HG03025 (cell line): ENCODE measurements around the gene EAPP.
"Not testable (repeated sequence)": the region's sequence is repeated elsewhere in the genome, so short reads cannot be mapped to it uniquely, and the experiment has no call there.

Experiments
- ATAC-seq: cut with Tn5 transposase; IDR thresholded peaks from one replicate; pipeline ENCODE4 v1.9.1; 2021; ENCODE audit warnings: mild to moderate bottlenecking, moderate library complexity; ENCODE audit not compliant: unreplicated experiment, low FRiP score

Gene EAPP

DNA sequence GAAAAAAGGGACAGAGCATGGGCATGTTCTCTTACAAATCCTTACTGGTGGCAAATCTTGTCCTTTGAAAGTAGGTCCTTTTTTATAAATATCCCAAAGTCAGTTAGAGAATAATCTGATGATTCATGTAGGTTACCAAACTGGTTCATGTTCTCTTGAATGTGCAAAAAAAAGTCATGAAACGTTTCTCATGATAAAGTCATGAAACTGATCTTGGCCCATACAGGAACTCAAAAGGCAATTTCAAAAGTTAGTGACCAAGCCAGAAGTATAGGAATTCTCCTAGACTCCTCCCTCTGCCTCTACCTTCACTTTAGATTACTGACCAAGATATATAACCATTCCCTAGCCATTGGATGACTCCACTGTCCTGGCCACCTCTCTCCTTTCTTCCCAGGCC, 50.2 kb downstream of the EAPP start:
- ATAC-seq, result no peak

DNA sequence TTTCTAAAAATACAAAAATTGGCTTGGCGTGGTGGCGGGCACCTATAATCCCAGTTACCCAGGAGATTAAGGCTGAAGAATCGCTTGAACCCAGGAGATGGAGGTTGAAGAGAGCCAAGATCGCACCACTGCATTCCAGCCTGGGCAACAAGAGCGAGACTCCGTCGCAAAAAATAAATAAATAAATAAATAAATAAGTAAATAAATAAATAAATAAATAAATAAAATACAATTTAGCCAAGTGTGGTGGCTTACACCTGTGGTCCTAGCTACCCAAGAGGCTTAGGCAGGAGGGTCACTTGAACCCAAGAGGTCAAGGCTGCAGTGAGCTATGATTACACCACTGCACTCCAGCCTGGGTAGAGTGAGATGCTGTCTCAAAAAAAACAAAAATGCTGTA, 51.0 kb downstream of the EAPP start:
- ATAC-seq, result no peak

DNA sequence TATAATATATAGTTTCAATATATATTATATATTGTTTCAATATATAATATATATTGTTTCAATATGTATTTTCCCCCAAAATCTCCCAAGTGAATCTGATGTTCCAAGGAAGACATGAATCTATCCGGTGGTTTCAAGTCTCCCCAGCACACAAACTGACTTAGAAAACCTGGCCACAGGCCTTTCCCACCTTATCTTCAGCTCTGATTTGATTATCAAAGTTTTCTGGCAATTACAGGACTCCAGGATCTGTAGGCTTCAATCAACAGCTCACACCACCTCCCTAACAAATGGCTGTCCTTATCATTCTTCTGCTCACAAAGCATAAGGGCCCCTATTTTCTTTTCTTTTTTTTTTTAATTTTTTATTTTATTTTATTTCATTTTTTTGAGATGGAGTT, 54.8 kb downstream of the EAPP start:
- no peak for ATAC-seq

DNA sequence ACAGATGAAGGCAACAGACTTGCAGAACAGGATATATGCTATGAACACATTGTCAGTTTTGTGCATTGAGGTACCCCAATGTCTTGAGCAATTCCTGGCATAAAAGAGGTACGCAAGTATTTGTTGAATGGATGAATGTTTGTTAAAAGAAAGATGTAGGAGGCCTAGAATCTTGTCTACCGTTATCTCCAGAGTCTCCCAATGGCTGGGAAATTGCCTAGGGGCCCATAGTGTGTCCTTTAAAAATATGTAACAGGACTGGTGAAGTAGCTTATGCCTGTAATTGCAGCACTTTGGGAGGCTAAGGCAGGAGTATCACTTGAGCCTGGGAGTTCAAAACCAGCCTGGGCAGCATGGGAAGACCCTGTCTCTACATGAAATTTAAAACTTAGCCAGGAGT, 57.0 kb downstream of the EAPP start:
- no peak for ATAC-seq

DNA sequence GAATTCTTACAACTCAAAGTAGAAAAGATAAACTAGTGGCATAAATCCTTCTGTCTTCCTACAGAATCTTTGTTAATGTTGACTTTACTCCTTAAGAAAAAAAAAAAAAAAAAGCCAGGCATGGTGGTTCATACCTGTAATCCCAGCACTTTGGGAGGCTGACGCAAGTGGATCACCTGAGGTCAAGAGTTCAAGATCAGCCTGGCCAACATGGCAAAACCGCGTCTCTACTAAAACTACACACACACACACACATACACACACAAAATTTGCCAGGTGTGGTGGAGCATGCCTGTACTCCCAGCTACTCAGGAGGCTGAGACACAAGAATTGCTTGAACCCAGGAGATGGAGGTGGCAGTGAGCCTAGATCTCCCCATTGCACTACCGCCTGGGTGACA, 59.8 kb downstream of the EAPP start:
- no peak for ATAC-seq

DNA sequence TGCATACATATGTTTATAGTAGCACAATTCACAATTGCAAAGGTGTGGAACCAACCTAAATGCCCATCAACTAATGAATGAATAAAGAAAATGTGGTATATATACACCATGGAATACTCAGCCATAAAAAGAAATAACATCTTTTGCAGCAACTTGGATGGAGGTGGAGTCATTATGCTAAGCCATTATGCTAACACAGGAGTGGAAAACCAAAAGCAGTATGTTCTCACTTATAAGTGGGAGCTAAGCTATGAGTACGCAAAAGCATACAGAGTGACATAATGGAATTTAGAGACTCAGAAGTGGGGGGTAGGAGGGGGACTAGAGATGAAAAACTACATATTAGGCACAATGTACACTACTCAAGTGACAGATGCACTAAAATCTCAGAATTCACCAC, 61.2 kb downstream of the EAPP start:
- ATAC-seq, result no peak

DNA sequence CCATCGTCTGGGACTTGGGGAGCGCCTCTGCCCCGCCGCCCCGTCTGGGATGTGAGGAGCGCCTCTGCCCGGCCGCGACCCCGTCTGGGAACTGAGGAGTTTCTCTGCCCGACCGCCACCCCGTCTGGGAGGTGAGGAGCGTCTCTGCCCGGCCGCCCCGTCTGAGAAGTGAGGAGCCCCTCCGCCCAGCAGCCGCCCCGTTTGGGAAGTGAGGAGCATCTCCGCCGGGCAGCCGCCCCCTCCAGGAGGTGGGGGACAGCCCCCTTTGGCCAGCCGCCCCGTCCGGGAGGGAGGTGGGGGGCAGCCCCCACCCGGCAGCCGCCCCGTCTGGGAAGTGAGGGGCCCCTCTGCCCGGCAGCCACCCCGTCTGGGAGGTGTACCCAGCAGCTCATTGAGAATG, 63.5 kb downstream of the EAPP start:
- not testable (repeated sequence) for ATAC-seq

DNA sequence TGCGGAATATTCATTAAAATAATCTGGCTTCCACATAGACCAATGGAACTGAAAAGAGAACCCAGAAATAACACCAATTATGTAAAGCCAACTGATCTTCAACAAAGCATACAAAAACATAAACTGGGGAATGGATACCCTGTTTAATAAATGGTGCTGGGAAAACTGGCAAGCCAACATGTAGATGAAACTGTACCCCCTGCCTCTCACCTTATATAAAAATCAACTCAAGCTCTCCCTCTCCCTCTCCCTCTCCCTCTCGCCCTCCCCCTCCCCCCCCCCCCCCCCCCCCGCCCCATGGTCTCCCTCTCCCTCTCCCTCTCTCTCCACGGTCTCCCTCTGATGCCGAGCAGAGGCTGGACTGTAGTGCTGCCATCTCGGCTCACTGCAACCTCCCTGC, 64.3 kb downstream of the EAPP start:
- no peak for ATAC-seq

DNA sequence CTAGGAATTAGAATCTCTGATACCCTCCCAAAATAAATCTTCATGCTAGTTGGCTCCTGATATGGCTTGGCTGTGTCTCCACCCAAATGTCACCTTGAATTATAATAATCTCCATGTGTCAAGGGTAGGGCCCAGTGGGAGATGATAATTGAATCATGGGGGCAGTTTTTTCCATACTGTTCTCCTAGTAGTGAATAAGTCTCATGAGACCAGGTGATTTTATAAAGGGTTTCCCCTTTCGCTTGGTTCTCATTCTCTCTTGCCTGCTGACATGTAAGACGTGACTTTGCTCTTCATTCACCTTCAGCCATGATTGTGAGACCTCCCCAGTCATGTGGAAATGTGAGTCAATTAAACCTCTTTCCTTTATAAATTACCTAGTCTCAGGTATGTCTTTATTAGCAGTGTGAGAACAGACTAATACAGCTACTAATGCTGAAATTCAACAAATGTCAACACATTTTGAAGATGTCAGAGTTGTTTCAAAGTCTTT, 65.3 kb downstream of the EAPP start:
- no peak for ATAC-seq

DNA sequence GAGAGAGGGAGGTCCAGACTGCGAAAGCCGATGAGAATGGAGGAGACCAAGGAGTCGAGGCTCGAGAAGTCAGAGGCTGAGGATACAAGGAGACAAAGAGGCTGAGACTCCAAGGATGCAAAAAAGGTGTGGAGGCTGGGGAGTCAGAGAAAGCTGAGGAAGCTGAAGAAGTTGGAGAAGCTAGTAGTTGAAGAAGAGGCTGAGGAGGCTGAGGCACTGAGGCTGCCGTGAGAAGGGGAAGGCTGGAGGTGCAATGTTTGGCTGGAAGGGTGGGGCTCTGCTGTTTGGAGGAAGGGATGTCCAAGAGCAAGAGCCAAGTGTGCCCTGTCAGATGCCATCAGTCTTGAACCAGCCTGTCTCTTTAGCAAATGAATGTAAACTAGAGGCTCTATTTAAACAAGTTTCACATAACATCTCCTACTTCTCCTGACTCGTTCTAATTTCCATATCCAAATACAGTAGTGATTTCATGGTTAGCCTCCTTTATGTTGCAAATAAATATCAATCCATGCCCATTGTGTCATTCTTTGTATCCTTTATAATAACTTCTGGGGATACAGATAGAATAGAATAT, 66.7 kb downstream of the EAPP start:
- ATAC-seq, result no peak

DNA sequence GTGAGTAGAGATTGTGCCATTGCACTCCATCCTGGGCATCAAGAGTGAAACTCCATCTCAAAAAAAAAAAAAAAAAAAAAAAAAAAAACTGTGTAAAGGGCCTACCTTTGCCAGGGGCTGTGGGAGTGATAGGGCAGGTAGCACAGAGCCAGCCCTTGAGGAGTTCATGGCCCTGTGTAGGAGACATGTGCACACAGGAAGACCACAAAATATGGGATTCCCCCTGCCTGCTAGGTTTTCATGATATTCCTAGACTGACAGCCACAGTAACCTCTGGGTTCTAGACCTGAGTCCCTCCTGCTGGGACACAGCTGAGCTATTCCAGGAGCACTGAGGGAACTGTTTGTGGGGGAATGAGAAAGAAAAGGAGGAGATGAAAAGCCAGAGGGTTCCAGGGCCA, 69.2 kb downstream of the EAPP start:
- no peak for ATAC-seq

DNA sequence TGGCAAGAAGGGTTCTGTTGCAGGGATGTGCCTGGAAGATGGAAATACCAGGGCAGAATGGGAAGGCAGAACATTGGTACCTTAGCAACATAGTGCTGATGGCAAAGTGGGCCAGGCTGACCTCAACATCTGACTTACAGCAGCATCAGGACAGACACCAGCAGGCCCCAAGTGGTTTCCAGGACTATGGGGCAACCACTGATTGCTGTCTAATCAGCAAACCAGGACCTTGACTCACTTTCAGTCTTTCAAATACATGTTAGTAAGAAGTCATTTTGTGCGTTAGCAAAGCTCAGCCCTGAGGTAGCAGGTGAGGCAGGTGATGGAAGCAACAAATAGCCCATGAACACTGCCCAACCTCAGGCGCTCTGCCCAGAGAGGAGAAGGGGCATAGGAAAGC, 72.8 kb downstream of the EAPP start:
- ATAC-seq, result no peak
